ENCODE data around the gene SLC25A38.

DNA sequence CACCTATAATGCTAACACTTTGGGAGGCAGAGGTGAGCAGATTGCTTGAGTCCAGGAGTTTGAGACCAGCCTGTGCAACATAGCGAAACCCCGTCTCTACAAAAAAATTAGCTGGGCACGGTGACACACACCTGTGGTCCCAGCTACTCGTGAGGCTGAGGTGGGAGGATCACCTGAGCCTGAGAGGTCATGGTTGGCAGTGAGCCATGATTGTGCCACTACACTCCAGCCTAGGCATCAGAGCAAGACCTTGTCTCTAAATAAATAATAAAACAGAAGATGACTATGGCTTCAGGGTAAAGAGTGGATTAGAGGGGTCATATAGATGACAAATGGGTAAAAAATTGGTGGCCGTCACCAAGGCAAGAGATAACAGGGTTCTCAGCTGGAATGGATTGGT is 3.1 kb downstream of the SLC25A38 start:
- TF ChIP-seq, protein P1, sequence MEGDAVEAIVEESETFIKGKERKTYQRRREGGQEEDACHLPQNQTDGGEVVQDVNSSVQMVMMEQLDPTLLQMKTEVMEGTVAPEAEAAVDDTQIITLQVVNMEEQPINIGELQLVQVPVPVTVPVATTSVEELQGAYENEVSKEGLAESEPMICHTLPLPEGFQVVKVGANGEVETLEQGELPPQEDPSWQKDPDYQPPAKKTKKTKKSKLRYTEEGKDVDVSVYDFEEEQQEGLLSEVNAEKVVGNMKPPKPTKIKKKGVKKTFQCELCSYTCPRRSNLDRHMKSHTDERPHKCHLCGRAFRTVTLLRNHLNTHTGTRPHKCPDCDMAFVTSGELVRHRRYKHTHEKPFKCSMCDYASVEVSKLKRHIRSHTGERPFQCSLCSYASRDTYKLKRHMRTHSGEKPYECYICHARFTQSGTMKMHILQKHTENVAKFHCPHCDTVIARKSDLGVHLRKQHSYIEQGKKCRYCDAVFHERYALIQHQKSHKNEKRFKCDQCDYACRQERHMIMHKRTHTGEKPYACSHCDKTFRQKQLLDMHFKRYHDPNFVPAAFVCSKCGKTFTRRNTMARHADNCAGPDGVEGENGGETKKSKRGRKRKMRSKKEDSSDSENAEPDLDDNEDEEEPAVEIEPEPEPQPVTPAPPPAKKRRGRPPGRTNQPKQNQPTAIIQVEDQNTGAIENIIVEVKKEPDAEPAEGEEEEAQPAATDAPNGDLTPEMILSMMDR (conservative IDR thresholded peaks at IDR 0.05; ENCODE audit: low read depth, low read length): no peak
- TF ChIP-seq EZH2 (IDR thresholded peaks at IDR 0.05; ENCODE audit: low read length, unreplicated experiment): no peak
- TF ChIP-seq EZH2phosphoT487 (IDR thresholded peaks at IDR 0.05; ENCODE audit: borderline replicate concordance, low read length): no peak

Measured in PC-3 (cell line).